Myocyte (in vitro differentiated cells): ENCODE data around the gene CRYBA4. TPM values are rescaled to one million over a fixed set of nuclear protein-coding genes. Genes with fewer than 3 reads are reported as not detected.
"Not testable (repeated sequence)": the region's sequence is repeated elsewhere in the genome, so short reads cannot be mapped to it uniquely, and the experiment has no call there.

ENCODE experiments used
- DNase-seq: peaks from one replicate; pipeline ENCODE4 v3.0.0-alpha.2; 2012; ENCODE audit warnings: low read depth
- total RNA-seq: library from RNA; depleted of rRNA; stranded (reverse); fragments of >200 nt; gene quantifications from 2 replicates; pipeline ENCODE4 v1.2.3, GENCODE V29; 2014

The CRYBA4 gene
- total RNA-seq, 1 donor from 2014 or later = not detected

DNA sequence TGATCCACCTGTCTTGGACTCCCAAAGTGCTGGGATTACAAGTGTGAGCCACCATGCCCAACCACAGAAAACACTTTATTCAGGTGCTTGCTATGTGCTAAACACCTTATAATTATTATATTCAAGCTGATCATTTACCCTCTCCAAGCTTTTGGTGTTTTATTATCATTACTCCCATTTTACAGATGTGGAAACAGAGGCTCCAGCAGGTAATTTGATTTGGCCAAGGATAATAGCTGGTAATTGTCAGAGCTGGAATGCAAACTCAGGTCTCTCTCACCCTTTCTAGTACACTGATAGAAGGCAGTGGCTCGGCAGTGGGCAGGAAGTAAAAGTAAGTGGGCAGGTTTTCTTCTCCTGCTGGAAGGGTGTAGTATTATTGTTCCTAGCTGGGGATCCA lies 28.0 kb upstream of the CRYBA4 start:
- DNase-seq = no peak

- DNase-seq = no peak
Measured at GRCh38 chr22:26597026-26597425, 24.7 kb upstream of the CRYBA4 start.

DNA sequence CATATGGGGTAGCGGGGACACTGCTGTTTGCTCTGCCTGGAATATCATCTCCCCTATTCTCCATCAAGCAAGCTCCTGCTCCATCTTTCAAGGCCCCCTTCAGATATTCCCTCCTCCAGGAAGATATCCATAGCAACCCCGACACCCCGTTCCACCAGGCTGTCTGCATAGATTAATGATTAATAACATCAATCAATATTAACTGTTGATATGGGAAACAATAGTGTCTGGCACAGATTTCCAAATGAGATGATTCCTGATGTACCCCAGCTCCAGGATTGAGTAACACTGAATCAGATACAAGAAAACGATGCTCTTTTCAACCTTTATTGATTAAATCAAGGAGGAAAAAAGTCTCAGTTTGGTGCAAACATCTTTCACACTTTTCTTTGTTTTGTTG lies 24.3 kb upstream of the CRYBA4 start:
- no peak for DNase-seq

DNA sequence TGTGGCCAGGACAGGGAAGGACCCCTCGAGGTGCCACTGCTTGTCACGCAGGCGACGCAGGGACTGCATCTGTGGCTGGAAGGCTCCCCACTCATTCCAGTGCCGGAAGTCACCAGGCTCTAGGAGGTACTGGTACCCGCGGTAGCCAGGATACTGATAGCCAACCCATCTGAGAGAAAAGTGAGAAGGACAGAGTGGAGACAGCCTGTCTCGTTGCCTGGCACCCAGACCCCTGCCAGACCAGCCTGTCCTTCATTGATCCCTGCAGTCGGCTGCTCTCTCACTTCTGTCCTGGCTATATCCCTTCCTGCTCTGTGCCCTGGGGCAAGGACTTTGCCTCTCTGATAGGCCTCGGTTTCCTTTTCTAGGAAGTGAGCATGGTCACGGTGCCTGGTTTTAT lies 22.3 kb upstream of the CRYBA4 start:
- DNase-seq = no peak

- no peak for DNase-seq
Measured at GRCh38 chr22:26601726-26602125, 20.0 kb upstream of the CRYBA4 start.

GRCh38 chr22:26602127-26602526 lies 19.6 kb upstream of the CRYBA4 start:
- no peak for DNase-seq

DNA sequence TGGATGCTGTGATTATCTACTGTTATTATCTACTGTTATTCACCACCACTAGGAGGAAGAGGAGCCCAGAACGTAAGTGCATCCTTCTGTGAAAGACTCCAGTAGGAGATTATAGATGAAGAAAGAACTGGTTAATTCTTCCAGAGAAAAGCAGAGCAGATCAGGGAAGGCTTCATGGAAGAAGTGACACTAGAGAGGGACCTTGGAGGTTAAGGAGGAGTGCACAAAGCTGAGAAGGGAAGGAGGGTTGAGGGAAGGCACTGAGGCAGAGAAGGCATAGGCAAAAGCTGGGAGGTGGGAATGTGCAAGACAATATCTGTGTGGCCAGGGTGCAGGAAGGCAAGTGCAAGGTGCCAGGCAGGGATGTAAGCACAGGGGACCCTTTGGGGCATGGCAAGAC lies 17.4 kb upstream of the CRYBA4 start:
- no peak for DNase-seq

DNA sequence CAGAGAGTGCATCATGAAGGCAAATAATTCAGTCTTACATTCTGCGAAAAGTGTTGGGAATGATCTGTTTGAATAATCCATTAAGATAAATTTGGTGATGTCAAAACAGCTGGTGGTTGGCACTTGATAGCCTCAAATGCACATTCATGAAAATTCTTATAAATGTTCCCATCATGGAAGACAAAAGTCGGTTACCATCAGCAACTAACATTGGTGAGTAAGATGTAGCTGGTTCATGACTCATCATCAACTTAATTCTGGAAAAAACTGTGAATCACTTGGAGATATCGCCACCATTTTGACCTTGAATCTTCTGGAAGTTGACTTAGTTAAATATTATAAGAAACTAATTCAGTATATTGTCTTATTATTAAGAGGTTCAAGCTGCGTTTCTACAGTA lies 15.2 kb upstream of the CRYBA4 start:
- DNase-seq = peak; percentile 52

GRCh38 chr22:26608129-26608528 lies 13.6 kb upstream of the CRYBA4 start:
- no peak for DNase-seq

DNA sequence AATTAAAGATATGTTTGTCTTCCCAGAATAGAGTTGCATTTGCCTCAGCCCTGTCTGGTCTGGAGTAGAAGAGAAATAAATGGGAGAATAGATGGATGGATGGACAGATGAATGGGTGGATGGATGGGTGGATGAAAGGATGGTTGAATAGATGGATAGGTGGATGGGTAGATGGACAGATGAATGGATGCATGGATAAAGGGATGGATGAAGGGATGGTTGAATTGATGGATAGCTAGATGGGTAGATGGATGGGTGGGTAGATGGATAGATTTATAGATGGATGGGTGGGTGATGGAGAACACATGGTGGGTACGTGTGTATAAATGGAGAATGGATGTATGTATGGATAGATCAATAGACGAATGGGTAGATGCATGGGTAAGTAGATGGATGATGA lies 12.5 kb upstream of the CRYBA4 start:
- no peak for DNase-seq

- DNase-seq = peak; percentile 99
Measured at GRCh38 chr22:26610072-26610958, 11.4 kb upstream of the CRYBA4 start.

- peak; percentile 57 for DNase-seq
Measured at GRCh38 chr22:26610996-26611395, 10.8 kb upstream of the CRYBA4 start.

GRCh38 chr22:26612652-26613051 lies 9.1 kb upstream of the CRYBA4 start:
- no peak for DNase-seq

DNA sequence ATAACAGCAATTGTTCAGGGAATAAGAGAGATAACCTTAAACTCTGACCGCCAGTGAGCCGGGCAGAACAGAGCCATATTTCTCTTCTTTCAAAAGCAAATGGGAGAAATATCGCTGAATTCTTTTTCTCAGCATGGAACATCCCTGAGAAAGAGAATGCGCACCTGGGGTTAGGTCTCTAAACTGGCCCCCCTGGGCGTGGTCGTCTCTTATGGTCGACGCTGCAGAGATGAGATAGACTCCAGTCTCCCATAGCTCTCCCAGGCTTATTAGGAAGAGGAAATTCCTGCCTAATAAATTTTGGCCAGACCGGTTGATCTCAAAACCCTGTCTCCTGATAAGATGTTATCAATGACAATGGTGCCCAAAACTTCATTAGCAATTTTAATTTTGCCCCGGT lies 8.0 kb upstream of the CRYBA4 start:
- DNase-seq = not testable (repeated sequence)

- DNase-seq = no peak
Measured at GRCh38 chr22:26614322-26614721, 7.4 kb upstream of the CRYBA4 start.

GRCh38 chr22:26615149-26615548 lies 6.6 kb upstream of the CRYBA4 start:
- DNase-seq = no peak

DNA sequence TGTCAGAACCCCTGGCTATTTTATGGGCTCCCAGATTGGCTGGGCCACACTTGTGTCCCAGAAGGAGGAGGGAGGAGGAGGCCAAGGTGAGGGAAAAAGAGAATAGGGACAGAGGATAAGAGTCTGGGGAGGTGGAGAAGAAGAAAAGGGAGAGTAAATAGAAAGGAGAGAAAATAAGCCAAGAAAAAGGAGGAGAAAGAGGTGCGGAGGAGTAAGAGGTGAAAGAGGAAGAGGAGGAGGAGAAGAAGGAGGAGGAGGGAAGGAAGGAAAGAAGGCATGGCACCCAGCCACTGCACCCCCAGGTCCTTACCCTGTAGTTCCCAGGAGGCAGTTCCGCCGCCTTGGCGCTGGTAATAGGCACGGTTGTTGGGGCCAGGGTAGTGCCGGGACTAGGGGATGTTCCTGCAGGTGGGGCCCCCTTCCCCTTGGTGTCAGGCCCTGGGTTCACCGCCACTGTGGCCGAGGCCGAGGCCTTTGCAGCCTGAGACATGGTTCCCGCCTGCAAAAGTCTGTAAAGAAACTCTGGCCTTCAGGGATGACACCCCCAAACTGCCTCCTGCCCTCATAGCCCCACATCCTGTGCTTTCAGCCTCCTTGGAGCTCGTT lies 5.8 kb upstream of the CRYBA4 start:
- no peak for DNase-seq

- DNase-seq = no peak
Measured at GRCh38 chr22:26616650-26617049, 5.1 kb upstream of the CRYBA4 start.

- no peak for DNase-seq
Measured at GRCh38 chr22:26617271-26618199, 4.2 kb upstream of the CRYBA4 start, which contains the start of gene CRYBB1. Gene CRYBB1 (minus strand): TSS chr22:26618027. CDS start chr22:26616319, 1,708 bp downstream.

DNA sequence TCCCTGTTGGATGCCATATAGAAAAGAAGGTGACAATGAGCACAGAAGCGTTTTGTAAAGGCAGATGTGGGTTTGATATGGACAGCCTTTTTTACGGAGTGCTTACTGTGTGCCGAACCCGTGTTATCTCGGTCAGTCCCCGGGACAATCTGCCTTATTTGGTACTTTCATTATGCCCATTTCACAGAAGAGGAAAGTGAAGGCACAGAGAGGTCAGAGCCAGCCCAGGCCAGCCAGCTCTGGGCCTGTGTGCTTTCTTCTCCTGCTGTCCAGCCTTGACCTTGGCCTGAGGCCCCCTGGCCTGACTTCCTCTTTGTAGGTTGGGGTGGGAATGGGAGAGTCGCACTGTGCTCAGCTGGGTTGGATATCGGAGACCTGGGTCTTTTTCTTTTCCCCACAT lies 3.3 kb upstream of the CRYBA4 start:
- no peak for DNase-seq

DNA sequence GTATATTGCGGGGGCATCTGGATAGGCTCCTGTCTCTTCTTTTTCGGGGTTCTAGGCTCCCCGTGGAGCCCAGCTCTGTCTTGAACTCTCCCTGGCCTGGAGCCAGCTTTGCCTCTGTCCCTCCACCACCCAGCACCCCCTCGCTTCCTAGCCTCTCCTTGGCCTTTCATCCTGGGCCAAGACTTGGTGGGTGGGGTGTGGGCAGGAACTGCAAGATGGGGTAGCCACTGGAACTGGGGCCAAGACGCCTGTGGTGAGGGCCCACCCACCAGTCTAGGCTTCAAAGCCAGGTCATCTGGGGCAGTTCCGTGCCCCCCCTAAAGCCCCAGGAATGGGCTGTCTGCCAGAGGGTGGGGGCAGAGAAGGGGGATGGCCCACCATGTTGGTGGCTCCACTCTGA lies 2.3 kb upstream of the CRYBA4 start:
- DNase-seq = no peak

DNA sequence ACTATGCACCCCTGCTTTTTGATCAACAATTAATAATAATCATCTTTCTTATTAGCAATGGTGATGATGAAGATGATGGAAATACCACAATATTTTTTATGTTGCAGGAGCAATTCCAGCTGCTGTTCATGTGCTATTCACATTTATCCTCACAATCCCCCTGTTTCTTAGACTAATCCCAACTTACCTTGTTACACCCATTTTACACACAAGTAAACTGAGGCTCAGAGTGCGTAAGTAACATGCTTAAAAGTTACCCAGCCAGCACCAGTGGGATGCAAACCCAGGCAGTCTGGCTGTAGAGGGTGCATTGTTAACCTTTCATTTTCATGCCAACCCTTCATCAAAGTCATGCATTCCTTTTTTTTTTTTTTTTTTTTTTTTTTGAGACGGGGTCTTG lies 1.6 kb upstream of the CRYBA4 start:
- no peak for DNase-seq
